Psoas muscle (tissue), 8 donors: ENCODE results near the gene CLDN1. TPM values are rescaled to one million over a fixed set of nuclear protein-coding genes. Genes with fewer than 3 reads are reported as not detected.

Experiments used
- ATAC-seq, 4 donors: fragments of 200-7000 bp; cut with Tn5 transposase; one replicate each; pipeline ENCODE4 v1.9.1; 2020; ENCODE audit warnings: moderate library complexity in 3 of 4, mild to moderate bottlenecking in 2 of 4
- DNase-seq, 2 donors: peaks; one replicate each; pipeline ENCODE4 v3.0.0-alpha.2; 2020
- H3K27ac ChIP-seq: fragments of 200-600 bp; one replicate; pipeline ENCODE4 v1.8.0; 2022
- H3K27me3 ChIP-seq, 3 donors: fragments of 200-600 bp in 1 of 3; one replicate each; pipeline versions ENCODE4 v1.6.1 to v1.8.0; 2013 to 2022; ENCODE audit warnings: low read length in 2 of 3, mild to moderate bottlenecking in 2 of 3, moderate library complexity in 1 of 3; ENCODE audit not compliant: insufficient read depth in 3 of 3
- H3K36me3 ChIP-seq, 2 donors: fragments of 200-600 bp in 1 of 2; one replicate each; pipeline versions ENCODE4 v1.6.1 to v1.8.0; 2013 to 2022; ENCODE audit warnings: low read depth in 1 of 2, mild to moderate bottlenecking in 1 of 2, moderate library complexity in 1 of 2; ENCODE audit not compliant: insufficient read depth in 1 of 2
- H3K4me1 ChIP-seq: fragments of 200-600 bp; one replicate; pipeline ENCODE4 v1.8.0; 2022
- H3K4me3 ChIP-seq: fragments of 200-600 bp; one replicate; pipeline ENCODE4 v1.8.0; 2022; ENCODE audit warnings: mild to moderate bottlenecking
- H3K9me3 ChIP-seq: fragments of 200-600 bp; one replicate; pipeline ENCODE4 v1.8.0; 2022
- CTCF ChIP-seq: fragments of 200-600 bp; IDR thresholded peaks from one replicate; pipeline ENCODE4 v1.8.0; 2022; ENCODE audit warnings: antibody characterized with exemption
- WGBS, 3 donors: extraction: QIAGEN DNeasy Blood & Tissue Kit; methylation state at CpG; one replicate each; pipeline versions ENCODE4 v1.1.6 to v1.1.7; 2013; 5-methylcytosine and 5-hydroxymethylcytosine counted together
- intact Hi-C, 2 donors: fragments of 100-400 bp; cut with DNase I; formaldehyde crosslinking; loops; one replicate each; pipeline versions ENCODE4 v1.11.0 to v1.14.2; 2022
- polyA plus RNA-seq, 3 donors: library from polyadenylated mRNA; stranded (reverse); fragments of 200-250 nt; gene quantifications; one replicate each; pipeline ENCODE4 v1.2.3, GENCODE V29; 2013
- total RNA-seq, 4 donors: library from RNA; stranded (reverse); fragmentation: NEBNext Ultra II Directional in 2 of 4; extraction: Animal tissue kit (Norgen Biotek cat#: 25700) in 2 of 4; gene quantifications; one replicate each; pipeline versions ENCODE4 v1.2.1 to v1.2.4, GENCODE V29; 2021 to 2023
- donor health status: healthy with polysubstance abuse.
- donor health status: DM: no; HTN: no; CAD: no; lungs with moderate emphysema.
- donor health status: Bipolar disorder and iron deficiency.
- donor health status: healthy.
- donor health status: DM: yes; HTN: yes; CAD: no.
- donor health status: DM: no; HTN: no; CAD: no.
- donor health status: DM: no; HTN: no; CAD: no.
- donor health status: DM: yes; HTN: yes; CAD: no.

CLDN1 gene
- total and polyA plus RNA-seq, 7 donors = 0.25 to 0.62 (median 0.37) TPM; not detected in 1

- intact Hi-C loops = no loop called here
- Histone ChIP-seq H3K27ac (no peak overlapping the region), H3K4me3 (no peak overlapping the region), H3K27me3 (no peaks in the 10 kb centered on the region), H3K4me1 (no peaks in the 10 kb centered on the region), H3K36me3 (no peaks in the 10 kb centered on the region), H3K9me3 (no peaks in the 10 kb centered on the region)
- DNase-seq = no peak
- 93 to 97% (median 94%) methylated on average over 5 of the region's 5 CpGs for WGBS, 3 donors
- no peak for TF ChIP-seq CTCF
- ATAC-seq = no peak
These were observed 15.1 kb upstream of the CLDN1 start for GRCh38 chr3:190337301-190337700.

GRCh38 chr3:190336516-190337189 lies 14.4 kb upstream of the CLDN1 start:
- no peak for TF ChIP-seq CTCF
- Histone ChIP-seq H3K27me3 (no peaks in the 10 kb centered on the region), H3K36me3 (no peaks in the 10 kb centered on the region), H3K4me3 (no peak overlapping the region), H3K27ac (no peak overlapping the region), H3K9me3 (no peaks in the 10 kb centered on the region), H3K4me1 (no peaks in the 10 kb centered on the region)
- DNase-seq (no peak), ATAC-seq (no peak)
- 66 to 84% (median 77%) methylated on average over 3 of the region's 3 CpGs for WGBS, 3 donors
- intact Hi-C loops = no loop called here

GRCh38 chr3:190333961-190334360 lies 11.7 kb upstream of the CLDN1 start:
- intact Hi-C loops = no loop called here

GRCh38 chr3:190330936-190331734 lies 8.9 kb upstream of the CLDN1 start:
- TF ChIP-seq CTCF = no peak
- Histone ChIP-seq H3K27ac (no peak overlapping the region), H3K27me3 (no peaks in the 10 kb centered on the region), H3K9me3 (no peaks in the 10 kb centered on the region), H3K4me1 (no peaks in the 10 kb centered on the region), H3K36me3 (no peaks in the 10 kb centered on the region), H3K4me3 (no peak overlapping the region)
- intact Hi-C loops = no loop called here
- ATAC-seq (no peak), DNase-seq (no peak)
- 90 to 93% (median 93%) methylated on average over 3 of the region's 3 CpGs for WGBS, 3 donors

More at GRCh38 chr3:190333961-190334360, 11.7 kb upstream of the CLDN1 start:
- Histone ChIP-seq H3K27me3 (no peaks in the 10 kb centered on the region), H3K36me3 (no peaks in the 10 kb centered on the region), H3K9me3 (no peaks in the 10 kb centered on the region), H3K4me3 (no peak overlapping the region), H3K4me1 (no peaks in the 10 kb centered on the region), H3K27ac (no peak overlapping the region)
- ATAC-seq = no peak
- no peak for TF ChIP-seq CTCF
- WGBS, 3 donors = 66 to 84% (median 78%) methylated on average over 1 of the region's 1 CpG
- DNase-seq = no peak
